Astrocyte (in vitro differentiated cells and primary cell): Measurements from ENCODE around the gene NBEA. TPM values are rescaled to one million over a fixed set of nuclear protein-coding genes. Genes with fewer than 3 reads are reported as not detected.
"Not testable (repeated sequence)": the region's sequence is repeated elsewhere in the genome, so short reads cannot be mapped to it uniquely, and the experiment has no call there.

Experiments used
- DNase-seq: peaks from one replicate; pipeline ENCODE4 v3.0.0-alpha.2; 2010; ENCODE audit warnings: low read depth
- FAIRE-seq: peaks from 2 replicates; lab custom pipeline; 2011; peaks lifted over from hg19 to GRCh38; lab: Jason Lieb, UNC
- H2AFZ ChIP-seq: 2 replicates; pipeline ENCODE4 v1.6.0; 2012; ENCODE audit warnings: low read depth, low read length, inconsistent platforms
- H3K27ac ChIP-seq: 2 replicates; pipeline ENCODE4 v1.5.1; 2011; ENCODE audit warnings: low read depth, low read length, inconsistent platforms
- H3K27me3 ChIP-seq: 2 replicates; pipeline ENCODE4 v1.6.0; 2011; ENCODE audit warnings: low read length, inconsistent platforms; ENCODE audit not compliant: insufficient read depth
- H3K36me3 ChIP-seq: 2 replicates; pipeline ENCODE4 v1.5.1; 2011; ENCODE audit warnings: low read length, inconsistent platforms; ENCODE audit not compliant: insufficient read depth
- H3K4me1 ChIP-seq: 2 replicates; pipeline ENCODE4 v1.5.1; 2011; ENCODE audit warnings: low read length, inconsistent platforms; ENCODE audit not compliant: insufficient read depth
- H3K4me2 ChIP-seq: 2 replicates; pipeline ENCODE4 v1.6.0; 2012; ENCODE audit warnings: low read length, inconsistent platforms
- H3K4me3 ChIP-seq: 2 replicates; pipeline ENCODE4 v1.5.1; 2011; ENCODE audit warnings: low read depth, mild to moderate bottlenecking, low read length, inconsistent platforms; ENCODE audit not compliant: insufficient read depth
- H3K79me2 ChIP-seq: 2 replicates; pipeline ENCODE4 v1.6.0; 2012; ENCODE audit warnings: mild to moderate bottlenecking, low read length, inconsistent platforms; ENCODE audit not compliant: insufficient read depth
- H3K9ac ChIP-seq: 2 replicates; pipeline ENCODE4 v1.6.0; 2012; ENCODE audit warnings: mild to moderate bottlenecking, low read length, inconsistent platforms
- H3K9me3 ChIP-seq: 2 replicates; pipeline ENCODE4 v1.5.1; 2012; ENCODE audit warnings: low read depth, mild to moderate bottlenecking, low read length, inconsistent platforms; ENCODE audit not compliant: insufficient read depth
- H4K20me1 ChIP-seq: 2 replicates; pipeline ENCODE4 v1.6.0; 2012; ENCODE audit warnings: low read length, inconsistent platforms; ENCODE audit not compliant: insufficient read depth
- H3K27ac Mint-ChIP-seq: one replicate; pipeline ENCODE4 v1.8.0; 2021; ENCODE audit warnings: mild to moderate bottlenecking, mixed read lengths; ENCODE audit not compliant: unreplicated experiment
- H3K27me3 Mint-ChIP-seq: one replicate; pipeline ENCODE4 v1.8.0; 2021; ENCODE audit warnings: low read depth, mixed read lengths; ENCODE audit not compliant: unreplicated experiment
- H3K36me3 Mint-ChIP-seq: one replicate; pipeline ENCODE4 v1.8.0; 2021; ENCODE audit warnings: low read depth, mixed read lengths; ENCODE audit not compliant: unreplicated experiment
- H3K4me1 Mint-ChIP-seq: one replicate; pipeline ENCODE4 v1.8.0; 2021; ENCODE audit warnings: low read depth, mixed read lengths; ENCODE audit not compliant: unreplicated experiment
- H3K4me3 Mint-ChIP-seq: one replicate; pipeline ENCODE4 v1.8.0; 2021; ENCODE audit warnings: mild to moderate bottlenecking, moderate library complexity, mixed read lengths; ENCODE audit not compliant: unreplicated experiment
- H3K9me3 Mint-ChIP-seq: one replicate; pipeline ENCODE4 v1.8.0; 2021; ENCODE audit warnings: mild to moderate bottlenecking, mixed read lengths; ENCODE audit not compliant: unreplicated experiment
- EZH2 ChIP-seq: IDR thresholded peaks from 2 replicates; pipeline ENCODE4 v1.6.1; 2012; ENCODE audit warnings: mild to moderate bottlenecking, low read length, inconsistent platforms; ENCODE audit not compliant: insufficient read depth
- total RNA-seq: library from RNA; stranded (reverse); gene quantifications from 2 replicates; pipeline ENCODE4 v1.2.1, GENCODE V29; 2021
- TF ChIP-seq, protein P1 (sequence below): IDR thresholded peaks from 2 replicates; pipeline ENCODE4 v1.5.1; 2011; ENCODE audit warnings: low read depth, mild to moderate bottlenecking, inconsistent platforms, low read length, moderate library complexity; ENCODE audit not compliant: insufficient read depth

Gene NBEA
- total RNA-seq, 1 donor from 2014 or later = 7.8 TPM

DNA sequence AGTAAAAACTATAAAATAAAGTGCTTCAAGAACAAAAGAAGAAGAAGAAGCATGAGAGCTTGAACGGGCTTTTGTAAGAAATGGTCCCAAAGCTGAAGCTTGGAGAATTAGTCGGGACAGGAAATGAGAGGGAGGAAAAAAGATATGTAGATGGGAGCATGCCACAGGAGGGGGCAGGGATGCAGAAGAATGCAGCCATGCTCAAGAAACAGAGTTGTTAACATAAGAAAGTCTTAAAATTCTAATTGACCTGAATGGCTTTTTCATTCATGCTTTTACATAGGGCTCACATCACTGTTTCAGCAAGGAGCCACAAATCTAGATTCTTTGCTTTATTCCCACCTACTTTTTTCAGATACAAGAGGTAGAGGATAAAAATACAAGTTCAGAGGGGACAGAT lies 27.7 kb upstream of the NBEA start:
- Mint-ChIP-seq H3K36me3 (no peaks in the 10 kb centered on the region), H3K27me3 (no peaks in the 10 kb centered on the region), H3K4me1 (peaks cover 11% of the 10 kb centered on the region), H3K27ac (no peak overlapping the region), H3K4me3 (no peak overlapping the region), H3K9me3 (no peaks in the 10 kb centered on the region)
- no peak for TF ChIP-seq EZH2
- TF ChIP-seq, protein P1, sequence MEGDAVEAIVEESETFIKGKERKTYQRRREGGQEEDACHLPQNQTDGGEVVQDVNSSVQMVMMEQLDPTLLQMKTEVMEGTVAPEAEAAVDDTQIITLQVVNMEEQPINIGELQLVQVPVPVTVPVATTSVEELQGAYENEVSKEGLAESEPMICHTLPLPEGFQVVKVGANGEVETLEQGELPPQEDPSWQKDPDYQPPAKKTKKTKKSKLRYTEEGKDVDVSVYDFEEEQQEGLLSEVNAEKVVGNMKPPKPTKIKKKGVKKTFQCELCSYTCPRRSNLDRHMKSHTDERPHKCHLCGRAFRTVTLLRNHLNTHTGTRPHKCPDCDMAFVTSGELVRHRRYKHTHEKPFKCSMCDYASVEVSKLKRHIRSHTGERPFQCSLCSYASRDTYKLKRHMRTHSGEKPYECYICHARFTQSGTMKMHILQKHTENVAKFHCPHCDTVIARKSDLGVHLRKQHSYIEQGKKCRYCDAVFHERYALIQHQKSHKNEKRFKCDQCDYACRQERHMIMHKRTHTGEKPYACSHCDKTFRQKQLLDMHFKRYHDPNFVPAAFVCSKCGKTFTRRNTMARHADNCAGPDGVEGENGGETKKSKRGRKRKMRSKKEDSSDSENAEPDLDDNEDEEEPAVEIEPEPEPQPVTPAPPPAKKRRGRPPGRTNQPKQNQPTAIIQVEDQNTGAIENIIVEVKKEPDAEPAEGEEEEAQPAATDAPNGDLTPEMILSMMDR = no peak
- H3K79me2 ChIP-seq = no peaks in the 10 kb centered on the region
- no peak overlapping the region for H3K4me3 ChIP-seq
- no peak overlapping the region for H2AFZ ChIP-seq
- H3K9me3 ChIP-seq = no peaks in the 10 kb centered on the region
- no peaks in the 10 kb centered on the region for H3K4me1 ChIP-seq
- H3K27me3 ChIP-seq = no peaks in the 10 kb centered on the region
- H3K4me2 ChIP-seq = no peak overlapping the region
- H4K20me1 ChIP-seq = no peaks in the 10 kb centered on the region
- H3K9ac ChIP-seq = no peak overlapping the region
- no peak for FAIRE-seq
- no peak overlapping the region for H3K27ac ChIP-seq
- no peaks in the 10 kb centered on the region for H3K36me3 ChIP-seq
- no peak for DNase-seq

DNA sequence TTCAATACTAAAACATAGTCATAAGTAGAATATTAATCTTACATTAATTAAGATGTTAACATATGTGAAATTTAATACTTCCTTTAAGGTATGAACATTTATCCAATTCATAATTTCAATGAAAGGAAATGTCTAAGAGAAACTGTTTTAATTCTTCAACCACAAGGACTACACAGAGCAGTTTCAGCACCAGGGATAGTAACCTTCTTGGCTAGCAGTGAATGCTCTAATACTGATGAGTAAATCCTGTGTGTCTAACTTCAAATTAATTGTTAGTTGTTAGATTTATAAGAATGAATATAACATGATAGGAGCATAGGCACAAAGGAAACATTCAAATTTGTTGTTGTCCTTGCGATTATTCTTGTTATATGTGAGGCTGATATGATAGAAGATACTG lies 15.6 kb upstream of the NBEA start:
- Mint-ChIP-seq H3K27ac (no peak overlapping the region), H3K9me3 (no peaks in the 10 kb centered on the region), H3K36me3 (no peaks in the 10 kb centered on the region), H3K4me3 (no peak overlapping the region), H3K4me1 (no peaks in the 10 kb centered on the region), H3K27me3 (peaks cover 4% of the 10 kb centered on the region)
- Histone ChIP-seq H3K27me3 (no peaks in the 10 kb centered on the region), H3K9me3 (no peaks in the 10 kb centered on the region), H3K27ac (no peak overlapping the region), H3K36me3 (no peaks in the 10 kb centered on the region), H3K9ac (no peak overlapping the region), H3K4me3 (no peak overlapping the region), H3K4me1 (no peaks in the 10 kb centered on the region), H3K4me2 (no peak overlapping the region), H3K79me2 (no peaks in the 10 kb centered on the region), H2AFZ (no peak overlapping the region), H4K20me1 (no peaks in the 10 kb centered on the region)
- peak; percentile 56 for DNase-seq
- TF ChIP-seq, protein P1 = no peak
- no peak for TF ChIP-seq EZH2
- no peak for FAIRE-seq

DNA sequence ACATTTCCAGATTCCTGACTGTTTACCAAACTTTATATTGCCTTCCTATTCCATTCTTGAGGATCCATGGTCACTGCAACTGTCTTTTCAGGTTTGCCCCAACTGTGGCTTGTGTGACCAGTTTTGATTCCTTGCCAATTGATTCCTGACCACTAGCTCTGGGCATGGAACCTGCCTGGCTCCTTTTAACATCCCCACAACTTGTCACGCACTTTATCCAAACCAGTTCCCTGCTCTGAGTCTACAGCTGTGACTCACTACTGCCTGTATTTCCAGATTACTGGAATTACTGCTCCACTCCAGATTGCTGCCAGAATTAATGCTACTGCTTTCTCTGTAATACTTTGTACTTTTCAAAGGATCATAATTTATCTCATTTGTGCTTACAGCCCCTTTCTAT lies 13.4 kb upstream of the NBEA start:
- H3K27me3 Mint-ChIP-seq, H3K79me2 ChIP-seq, H3K36me3 Mint-ChIP-seq, H3K4me2 ChIP-seq, H3K4me3 Mint-ChIP-seq, H3K9me3 Mint-ChIP-seq, DNase-seq, H3K27me3 ChIP-seq, FAIRE-seq, H3K4me1 Mint-ChIP-seq, H3K9me3 ChIP-seq, H3K9ac ChIP-seq, H2AFZ ChIP-seq, H3K27ac ChIP-seq, H3K27ac Mint-ChIP-seq, H3K4me1 ChIP-seq, H3K36me3 ChIP-seq, H3K4me3 ChIP-seq, H4K20me1 ChIP-seq: not testable (repeated sequence)
